H1 (cell line): ENCODE results near the gene ARFRP1. TPM values are rescaled to one million over a fixed set of nuclear protein-coding genes. Genes with fewer than 3 reads are reported as not detected.

Experiments
- HDAC6 ChIP-seq: IDR thresholded peaks from one replicate; pipeline ENCODE4 v1.7.1; 2012; ENCODE audit warnings: low read depth, mild to moderate bottlenecking, inconsistent platforms, low read length, moderate library complexity
- NANOG ChIP-seq: IDR thresholded peaks from 2 replicates; pipeline ENCODE4 v1.6.1; 2011; ENCODE audit warnings: low read length, low read depth, mild to moderate bottlenecking, inconsistent platforms; ENCODE audit not compliant: insufficient read depth, poor library complexity, severe bottlenecking
- RBBP5 ChIP-seq: IDR thresholded peaks from 2 replicates; pipeline ENCODE4 v1.7.1; 2012; ENCODE audit warnings: low read depth, mild to moderate bottlenecking, inconsistent platforms, low read length, moderate library complexity, borderline replicate concordance
- SP4 ChIP-seq: IDR thresholded peaks from 2 replicates; pipeline ENCODE4 v1.6.1; 2012; ENCODE audit warnings: low read length, inconsistent platforms
- polyA plus RNA-seq, 7 experiments: library from polyadenylated mRNA; depleted of rRNA in 3 of 7; stranded (reverse) in 5 of 7; unstranded in 2 of 7; fragments of >200 nt in 5 of 7; fragments of 200-250 nt in 2 of 7; gene quantifications; 1 replicate in 5 of 7; 2 replicates in 1 of 7; 4 replicates in 1 of 7; pipeline versions ENCODE4 v1.2.1 to v1.2.3, GENCODE V29; 2011 to 2013; ENCODE audit warnings: missing spikeins in 2 of 7, mixed read lengths in 2 of 7
- total RNA-seq: library from RNA; stranded (reverse); fragmentation: NEBNext Ultra II Directional; extraction: Animal tissue kit (Norgen Biotek cat#: 25700); gene quantifications from 2 replicates; pipeline ENCODE4 v1.2.1, GENCODE V29; 2021

Gene ARFRP1
- total and polyA plus RNA-seq, 2 of the 8 experiments (the other 6 are each of a cell fraction or from before 2014, with no cell fraction given), result 12.9 to 22.9 TPM

DNA sequence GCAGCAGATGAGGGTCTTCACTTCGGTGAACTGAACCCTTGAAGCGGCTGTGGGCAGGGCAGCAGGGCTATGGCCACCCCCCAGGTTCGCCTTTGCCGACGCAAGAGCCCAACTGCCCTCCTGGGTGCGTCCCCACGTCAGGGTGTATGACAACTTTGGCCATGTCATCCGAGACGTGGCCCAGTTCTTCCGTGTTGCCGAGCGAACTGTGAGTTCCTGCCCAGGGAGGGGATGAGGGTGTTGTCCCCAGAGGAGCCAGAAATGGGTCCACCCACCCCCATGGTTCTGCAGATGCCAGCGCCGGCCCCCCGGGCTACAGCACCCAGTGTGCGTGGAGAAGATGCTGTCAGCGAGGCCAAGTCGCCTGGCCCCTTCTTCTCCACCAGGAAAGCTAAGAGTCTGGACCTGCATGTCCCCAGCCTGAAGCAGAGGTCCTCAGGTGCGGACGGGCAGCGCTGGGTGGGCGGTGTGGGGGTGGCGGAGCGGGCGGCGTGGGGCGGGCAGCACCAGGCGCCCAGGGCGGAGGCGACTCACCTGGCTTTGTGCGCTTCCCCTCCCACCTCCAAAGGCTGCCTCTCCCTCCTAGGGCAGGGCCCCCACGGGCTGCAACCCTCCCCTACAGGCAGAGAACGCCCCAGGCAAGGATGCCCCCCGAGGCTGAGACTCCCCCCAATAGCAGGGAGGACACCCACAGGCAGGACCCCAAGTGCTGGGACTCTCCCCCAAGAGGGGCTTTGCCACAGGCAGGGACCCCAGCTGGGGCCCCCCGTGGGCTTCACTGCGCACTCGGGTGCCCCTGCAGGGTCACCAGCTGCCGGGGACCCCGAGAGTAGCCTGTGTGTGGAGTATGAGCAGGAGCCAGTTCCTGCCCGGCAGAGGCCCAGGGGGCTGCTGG is 17.5 kb downstream of the ARFRP1 start (continued):
- TF ChIP-seq SP4, result no peak
- TF ChIP-seq RBBP5, result no peak
- no peak for TF ChIP-seq HDAC6
- TF ChIP-seq NANOG, result no peak
